ENCODE measurements around the gene HLA-G.
"Not testable (repeated sequence)": the region's sequence is repeated elsewhere in the genome, so short reads cannot be mapped to it uniquely, and the experiment has no call there.

Gene HLA-G

DNA sequence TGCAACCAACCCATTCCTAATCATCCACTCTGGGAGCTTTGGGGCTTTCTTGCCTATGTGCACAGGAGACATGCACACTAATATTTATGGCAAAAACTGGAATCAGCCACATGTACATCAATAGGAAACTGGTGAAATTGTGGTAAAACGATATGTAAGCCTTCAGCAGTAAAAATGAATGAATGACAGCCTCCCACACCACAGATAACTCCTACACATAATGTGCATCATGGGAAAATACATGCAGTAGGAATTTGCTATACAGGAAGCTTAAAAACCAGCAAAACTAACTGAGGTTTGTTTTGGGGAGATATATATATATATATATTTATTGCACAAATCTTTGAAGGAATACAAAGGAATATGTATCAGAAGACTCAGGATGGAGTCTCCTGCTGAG is 47.6 kb downstream of the HLA-G start:
- no peak for DNase-seq

DNA sequence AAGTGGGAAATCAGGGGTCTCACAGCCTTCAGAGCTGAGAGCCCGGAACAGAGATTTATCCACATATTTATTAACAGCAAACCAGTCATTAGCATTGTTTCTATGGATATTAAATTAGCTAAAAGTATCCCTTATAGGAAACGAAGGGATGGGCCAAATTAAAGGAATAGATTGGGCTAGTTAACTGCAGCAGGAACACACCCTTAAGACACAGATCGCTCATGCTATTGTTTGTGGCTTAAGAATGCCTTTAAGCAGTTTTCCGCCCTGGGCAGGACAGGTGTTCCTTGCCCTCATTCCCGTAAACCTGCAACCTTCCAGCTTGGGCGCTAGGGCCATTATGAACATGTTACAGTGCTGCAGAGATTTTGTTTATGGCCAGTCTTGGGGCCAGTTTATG is 48.1 kb downstream of the HLA-G start:
- not testable (repeated sequence) for DNase-seq

Data from KG1 (cell line).